Fibroblast of lung (primary cell): ENCODE measurements around the gene TXNRD2. TPM values are rescaled to one million over a fixed set of nuclear protein-coding genes. Genes with fewer than 3 reads are reported as not detected.
A peak's percentile ranks its signal among the peaks of the same experiment; 100 is the strongest.

Experiments used
- DNase-seq, 2 donors: peaks; one replicate each; pipeline versions ENCODE4 v3.0.0 to v3.0.0-alpha.2; 2010; ENCODE audit warnings: low read depth in 2 of 2
- H2AFZ ChIP-seq: 2 replicates; pipeline ENCODE4 v1.5.1; 2012; ENCODE audit warnings: low read length, control low read depth, inconsistent platforms
- H3K27ac ChIP-seq: 2 replicates; pipeline ENCODE4 v1.5.1; 2011; ENCODE audit warnings: low read length, control low read depth; ENCODE audit not compliant: insufficient read depth
- H3K27me3 ChIP-seq: 2 replicates; pipeline ENCODE4 v1.5.1; 2011; ENCODE audit warnings: mild to moderate bottlenecking, low read length; ENCODE audit not compliant: control insufficient read depth, insufficient read depth
- H3K36me3 ChIP-seq: 2 replicates; pipeline ENCODE4 v1.5.1; 2011; ENCODE audit warnings: low read length; ENCODE audit not compliant: control insufficient read depth, insufficient read depth
- H3K4me1 ChIP-seq: 2 replicates; pipeline ENCODE4 v1.5.1; 2011; ENCODE audit warnings: low read length; ENCODE audit not compliant: control insufficient read depth, insufficient read depth; ENCODE audit errors: extremely low read depth
- H3K4me2 ChIP-seq: 2 replicates; pipeline ENCODE4 v1.5.1; 2011; ENCODE audit warnings: low read length, control low read depth; ENCODE audit not compliant: insufficient read depth; ENCODE audit errors: extremely low read depth
- H3K4me3 ChIP-seq, 4 experiments: fragments of 200-600 bp in 1 of 4; sonication (generic) in 1 of 4; replicated peaks in 1 of 4; 2 replicates each; pipeline ENCODE4 v1.5.1; 2011 to 2016; ENCODE audit warnings: low read length in 4 of 4, low read depth in 3 of 4, mild to moderate bottlenecking in 3 of 4, control low read depth in 2 of 4, inconsistent platforms in 1 of 4, mixed read lengths in 1 of 4; ENCODE audit not compliant: insufficient read depth in 1 of 4; ENCODE audit errors: control extremely low read depth in 1 of 4
- H3K79me2 ChIP-seq: 2 replicates; pipeline ENCODE4 v1.5.1; 2012; ENCODE audit warnings: mild to moderate bottlenecking, low read length, inconsistent platforms; ENCODE audit not compliant: control insufficient read depth, insufficient read depth
- H3K9ac ChIP-seq: 2 replicates; pipeline ENCODE4 v1.5.1; 2011; ENCODE audit warnings: mild to moderate bottlenecking, low read length, control low read depth; ENCODE audit not compliant: insufficient read depth
- H3K9me3 ChIP-seq: 2 replicates; pipeline ENCODE4 v1.5.1; 2012; ENCODE audit warnings: low read depth, low read length; ENCODE audit not compliant: control insufficient read depth, insufficient read depth
- H4K20me1 ChIP-seq: 2 replicates; pipeline ENCODE4 v1.5.1; 2011; ENCODE audit warnings: low read length; ENCODE audit not compliant: control insufficient read depth, insufficient read depth; ENCODE audit errors: extremely low read depth
- CTCF ChIP-seq, 2 donors: IDR thresholded peaks in 1 of 2; conservative IDR thresholded peaks in 1 of 2; 1 replicate in 1 of 2; 2 replicates in 1 of 2; pipeline ENCODE4 v1.5.1; 2011 to 2012; ENCODE audit warnings: low read length in 2 of 2, control low read depth in 1 of 2, inconsistent platforms in 1 of 2, low read depth in 1 of 2, mild to moderate bottlenecking in 1 of 2
- EZH2 ChIP-seq: IDR thresholded peaks from 2 replicates; pipeline ENCODE4 v1.5.1; 2012; ENCODE audit warnings: low read length, control low read depth, mild to moderate bottlenecking; ENCODE audit errors: missing control alignments
- polyA plus RNA-seq, 2 donors: library from polyadenylated mRNA; depleted of rRNA in 1 of 2; stranded (reverse) in 1 of 2; unstranded in 1 of 2; fragments of >200 nt; gene quantifications; 2 replicates each; pipeline ENCODE4 v1.2.1, GENCODE V29; 2011 to 2012; ENCODE audit warnings: missing spikeins in 1 of 2
- total RNA-seq: library from RNA; depleted of rRNA; stranded (reverse); fragments of >200 nt; gene quantifications from 2 replicates; pipeline ENCODE4 v1.2.1, GENCODE V29; 2014

Gene TXNRD2
- total and polyA plus RNA-seq, 2 donors (not counting 1 experiment from before 2014, with no cell fraction given) = 13.2 to 30.7 TPM

- TF ChIP-seq EZH2 (no peak), CTCF (conservative IDR thresholded peaks at IDR 0.05 in 1 of 2, IDR thresholded peaks at IDR 0.05 in 1 of 2; ENCODE audit: low read depth in 1 of 2, low read length in 2 of 2) (no peak)
- H3K9me3 ChIP-seq = no peaks in the 10 kb centered on the region
- DNase-seq = peak; percentile 59 to 76
- H4K20me1 ChIP-seq = no peaks in the 10 kb centered on the region
- H3K79me2 ChIP-seq = no peaks in the 10 kb centered on the region
- no peak overlapping the region for H2AFZ ChIP-seq
- H3K4me1 ChIP-seq = peaks cover 31% of the 10 kb centered on the region
- H3K4me3 ChIP-seq = no peak overlapping the region
- H3K36me3 ChIP-seq = no peaks in the 10 kb centered on the region
- peak overlapping the region; percentile 46 for H3K27ac ChIP-seq
- no peak overlapping the region for H3K4me2 ChIP-seq
- no peaks in the 10 kb centered on the region for H3K27me3 ChIP-seq
- no peak overlapping the region for H3K9ac ChIP-seq
Observed at GRCh38 chr22:19886605-19887255, 54.9 kb downstream of the TXNRD2 start.

- no peak for TF ChIP-seq EZH2
- TF ChIP-seq CTCF (conservative IDR thresholded peaks at IDR 0.05 in 1 of 2, IDR thresholded peaks at IDR 0.05 in 1 of 2; ENCODE audit: low read depth in 1 of 2, low read length in 2 of 2) = no peak
- Histone ChIP-seq H3K9me3 (no peaks in the 10 kb centered on the region), H3K36me3 (no peaks in the 10 kb centered on the region), H3K9ac (no peak overlapping the region), H3K4me2 (no peak overlapping the region), H2AFZ (no peak overlapping the region), H3K79me2 (no peaks in the 10 kb centered on the region), H4K20me1 (no peaks in the 10 kb centered on the region), H3K27ac (peak overlapping the region; percentile 46), H3K4me3 (no peak overlapping the region), H3K4me1 (peaks cover 31% of the 10 kb centered on the region), H3K27me3 (no peaks in the 10 kb centered on the region)
- no peak for DNase-seq
Observed at GRCh38 chr22:19885841-19886592, 55.6 kb downstream of the TXNRD2 start.

- Histone ChIP-seq H3K27ac (no peak overlapping the region), H3K9me3 (no peaks in the 10 kb centered on the region), H3K9ac (no peak overlapping the region), H3K27me3 (no peaks in the 10 kb centered on the region), H3K4me2 (no peak overlapping the region), H3K79me2 (peaks cover 4% of the 10 kb centered on the region), H3K4me1 (peaks cover 39% of the 10 kb centered on the region), H2AFZ (no peak overlapping the region), H3K4me3 (no peak overlapping the region), H3K36me3 (no peaks in the 10 kb centered on the region), H4K20me1 (no peaks in the 10 kb centered on the region)
- DNase-seq = no peak
- TF ChIP-seq EZH2 = no peak
- no peak for TF ChIP-seq CTCF (conservative IDR thresholded peaks at IDR 0.05 in 1 of 2, IDR thresholded peaks at IDR 0.05 in 1 of 2; ENCODE audit: low read depth in 1 of 2, low read length in 2 of 2)
Observed at GRCh38 chr22:19884954-19885751, 56.5 kb downstream of the TXNRD2 start.
